WTC11 (cell line): ENCODE measurements around the gene CAMSAP3. TPM values are rescaled to one million over a fixed set of nuclear protein-coding genes. Genes with fewer than 3 reads are reported as not detected.

Source experiments
- ATAC-seq: fragments of 200-7000 bp; cut with Tn5 transposase; 2 replicates; pipeline ENCODE4 v1.10.0; 2021; ENCODE audit warnings: mild to moderate bottlenecking, moderate library complexity
- CTCF ChIA-PET: fragments of 300-600 bp; sonication (Branson Sonifier 250); formaldehyde crosslinking; loops from one replicate; lab custom pipeline; 2021; ENCODE audit warnings: antibody characterized with exemption; lab: Charles Lee
- POLR2A ChIA-PET: fragments of 350-600 bp; sonication (Branson Sonifier 250); formaldehyde crosslinking; loops from one replicate; lab custom pipeline; 2021; ENCODE audit warnings: antibody characterized with exemption; lab: Charles Lee
- DNase-seq: peaks from one replicate; pipeline ENCODE4 v3.0.0; 2021; ENCODE audit warnings: low spot score
- H3K27ac Mint-ChIP-seq: 2 replicates; pipeline ENCODE4 v1.8.0; 2021; ENCODE audit warnings: mixed read lengths
- H3K27me3 Mint-ChIP-seq: 2 replicates; pipeline ENCODE4 v1.8.0; 2021; ENCODE audit warnings: low read depth, mild to moderate bottlenecking, moderate library complexity, mixed read lengths
- H3K36me3 Mint-ChIP-seq: 2 replicates; pipeline ENCODE4 v1.8.0; 2021; ENCODE audit warnings: mixed read lengths
- H3K4me1 Mint-ChIP-seq: 2 replicates; pipeline ENCODE4 v1.8.0; 2022; ENCODE audit warnings: mixed read lengths
- H3K4me3 Mint-ChIP-seq: 2 replicates; pipeline ENCODE4 v1.8.0; 2021; ENCODE audit warnings: mild to moderate bottlenecking, moderate library complexity, mixed read lengths
- H3K9me3 Mint-ChIP-seq: 2 replicates; pipeline ENCODE4 v1.8.0; 2021; ENCODE audit warnings: mixed read lengths
- CREB1 ChIP-seq: sonication (generic); formaldehyde crosslinking; IDR thresholded peaks from 2 replicates; pipeline ENCODE4 v1.8.0; 2023; ENCODE audit warnings: mild to moderate bottlenecking, missing genetic modification reagents
- FOXK1 ChIP-seq: sonication (generic); formaldehyde crosslinking; IDR thresholded peaks from 2 replicates; pipeline ENCODE4 v1.8.0; 2022; ENCODE audit warnings: mild to moderate bottlenecking, moderate library complexity, missing genetic modification reagents
- IRF2 ChIP-seq: sonication (generic); formaldehyde crosslinking; IDR thresholded peaks from 2 replicates; pipeline ENCODE4 v1.8.0; 2022; ENCODE audit warnings: low read depth, missing genetic modification reagents, borderline replicate concordance
- NFE2L1 ChIP-seq: sonication (generic); formaldehyde crosslinking; IDR thresholded peaks from 2 replicates; pipeline ENCODE4 v1.8.1; 2023; ENCODE audit warnings: missing genetic modification reagents
- NFYB ChIP-seq: sonication (generic); formaldehyde crosslinking; conservative IDR thresholded peaks from 2 replicates; pipeline ENCODE4 v1.8.0; 2022; ENCODE audit warnings: low read depth, missing genetic modification reagents
- RELA ChIP-seq: sonication (generic); formaldehyde crosslinking; IDR thresholded peaks from 2 replicates; pipeline ENCODE4 v1.8.1; 2022; ENCODE audit warnings: missing genetic modification reagents, mild to moderate bottlenecking, borderline replicate concordance
- RORB ChIP-seq: fragments of 250-450 bp; sonication (Bioruptor Pico); IDR thresholded peaks from 2 replicates; pipeline ENCODE4 v1.9.0; 2021; ENCODE audit warnings: mild to moderate bottlenecking
- total RNA-seq: library from RNA; stranded (reverse); gene quantifications from 3 replicates; pipeline ENCODE4 v1.2.3, GENCODE V29; 2021
- TF ChIP-seq, protein P1 (sequence below): sonication (generic); formaldehyde crosslinking; IDR thresholded peaks from 2 replicates; pipeline ENCODE4 v1.8.1; 2022; ENCODE audit warnings: mild to moderate bottlenecking, moderate library complexity, missing genetic modification reagents
- TF ChIP-seq, protein P2 (sequence below): sonication (generic); formaldehyde crosslinking; IDR thresholded peaks from 2 replicates; pipeline ENCODE4 v1.8.1; 2023; ENCODE audit warnings: mild to moderate bottlenecking, missing genetic modification reagents
- TF ChIP-seq, protein P3 (sequence below): sonication (generic); formaldehyde crosslinking; IDR thresholded peaks from 2 replicates; pipeline ENCODE4 v1.8.1; 2022; ENCODE audit warnings: low read depth, mild to moderate bottlenecking, moderate library complexity, missing genetic modification reagents, borderline replicate concordance
- TF ChIP-seq, protein P4 (sequence below): fragments of 250-450 bp; sonication (Bioruptor Pico); IDR thresholded peaks from 2 replicates; pipeline ENCODE4 v1.9.0; 2021; ENCODE audit warnings: mild to moderate bottlenecking
- TF ChIP-seq, protein P5 (sequence below): sonication (generic); formaldehyde crosslinking; conservative IDR thresholded peaks from 2 replicates; pipeline ENCODE4 v1.8.1; 2022; ENCODE audit warnings: mild to moderate bottlenecking, missing genetic modification reagents
- TF ChIP-seq, protein P6 (sequence below): sonication (generic); formaldehyde crosslinking; IDR thresholded peaks from 2 replicates; pipeline ENCODE4 v1.8.0; 2022; ENCODE audit warnings: mild to moderate bottlenecking, missing genetic modification reagents
- TF ChIP-seq, protein P7 (sequence below): fragments of 250-450 bp; sonication (Bioruptor Pico); IDR thresholded peaks from 2 replicates; pipeline ENCODE4 v1.9.0; 2021; ENCODE audit warnings: mild to moderate bottlenecking, borderline replicate concordance

Gene CAMSAP3
- total RNA-seq, 1 experiment from 2014 or later = 27.8 TPM

DNA sequence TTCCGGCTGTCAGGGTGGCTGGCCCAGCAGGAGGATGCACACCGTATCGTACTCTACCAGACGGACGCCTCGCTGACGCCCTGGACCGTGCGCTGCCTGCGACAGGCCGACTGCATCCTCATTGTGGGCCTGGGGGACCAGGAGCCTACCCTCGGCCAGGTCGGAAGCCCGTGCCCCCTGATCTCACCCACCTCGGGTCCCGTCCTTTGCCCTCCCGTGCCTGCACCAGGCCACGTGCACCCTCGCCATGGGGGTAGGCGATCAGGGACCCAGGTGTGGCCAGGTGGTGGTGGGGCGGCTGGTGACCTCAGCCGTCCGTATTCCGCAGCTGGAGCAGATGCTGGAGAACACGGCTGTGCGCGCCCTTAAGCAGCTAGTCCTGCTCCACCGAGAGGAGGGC, 41.1 kb upstream of the CAMSAP3 start:
- Mint-ChIP-seq H3K4me3 (0 out of 2 replicates have a peak overlapping the region, but pooled peaks have one; percentile 16), H3K27ac (no peak overlapping the region), H3K9me3 (no peaks in the 10 kb centered on the region), H3K27me3 (peaks cover 5% of the 10 kb centered on the region; the same call in 1 of the 2 replicates), H3K4me1 (peaks cover 8% of the 10 kb centered on the region), H3K36me3 (peaks cover 30% of the 10 kb centered on the region)
- POLR2A ChIA-PET = interaction anchor here (0.8 to 1.2 kb wide), 4 partner anchors 14 to 456 kb away, joined by 4 read pairs; no protein-coding TSS in a partner anchor
- DNase-seq (no peak), ATAC-seq (no peak)
- TF ChIP-seq NFYB (CRISPR knock-in tag) (no peak), IRF2 (CRISPR knock-in tag) (0 out of 2 replicates have a peak, but pooled peaks have one; percentile 54), NFE2L1 (0 out of 2 replicates have a peak, but pooled peaks have one; percentile 28), CREB1 (CRISPR knock-in tag) (no peak), RELA (CRISPR knock-in tag) (peak; percentile 60; the same call in 1 of the 2 replicates), RORB (CRISPR knock-in tag) (no peak), FOXK1 (CRISPR knock-in tag) (0 out of 2 replicates have a peak, but pooled peaks have one; percentile 15)
- TF ChIP-seq, protein P1, sequence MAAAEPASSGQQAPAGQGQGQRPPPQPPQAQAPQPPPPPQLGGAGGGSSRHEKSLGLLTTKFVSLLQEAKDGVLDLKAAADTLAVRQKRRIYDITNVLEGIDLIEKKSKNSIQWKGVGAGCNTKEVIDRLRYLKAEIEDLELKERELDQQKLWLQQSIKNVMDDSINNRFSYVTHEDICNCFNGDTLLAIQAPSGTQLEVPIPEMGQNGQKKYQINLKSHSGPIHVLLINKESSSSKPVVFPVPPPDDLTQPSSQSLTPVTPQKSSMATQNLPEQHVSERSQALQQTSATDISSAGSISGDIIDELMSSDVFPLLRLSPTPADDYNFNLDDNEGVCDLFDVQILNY (CRISPR knock-in tag) = no peak
- TF ChIP-seq, protein P2, sequence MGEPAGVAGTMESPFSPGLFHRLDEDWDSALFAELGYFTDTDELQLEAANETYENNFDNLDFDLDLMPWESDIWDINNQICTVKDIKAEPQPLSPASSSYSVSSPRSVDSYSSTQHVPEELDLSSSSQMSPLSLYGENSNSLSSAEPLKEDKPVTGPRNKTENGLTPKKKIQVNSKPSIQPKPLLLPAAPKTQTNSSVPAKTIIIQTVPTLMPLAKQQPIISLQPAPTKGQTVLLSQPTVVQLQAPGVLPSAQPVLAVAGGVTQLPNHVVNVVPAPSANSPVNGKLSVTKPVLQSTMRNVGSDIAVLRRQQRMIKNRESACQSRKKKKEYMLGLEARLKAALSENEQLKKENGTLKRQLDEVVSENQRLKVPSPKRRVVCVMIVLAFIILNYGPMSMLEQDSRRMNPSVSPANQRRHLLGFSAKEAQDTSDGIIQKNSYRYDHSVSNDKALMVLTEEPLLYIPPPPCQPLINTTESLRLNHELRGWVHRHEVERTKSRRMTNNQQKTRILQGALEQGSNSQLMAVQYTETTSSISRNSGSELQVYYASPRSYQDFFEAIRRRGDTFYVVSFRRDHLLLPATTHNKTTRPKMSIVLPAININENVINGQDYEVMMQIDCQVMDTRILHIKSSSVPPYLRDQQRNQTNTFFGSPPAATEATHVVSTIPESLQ (CRISPR knock-in tag) = no peak
- TF ChIP-seq, protein P3, sequence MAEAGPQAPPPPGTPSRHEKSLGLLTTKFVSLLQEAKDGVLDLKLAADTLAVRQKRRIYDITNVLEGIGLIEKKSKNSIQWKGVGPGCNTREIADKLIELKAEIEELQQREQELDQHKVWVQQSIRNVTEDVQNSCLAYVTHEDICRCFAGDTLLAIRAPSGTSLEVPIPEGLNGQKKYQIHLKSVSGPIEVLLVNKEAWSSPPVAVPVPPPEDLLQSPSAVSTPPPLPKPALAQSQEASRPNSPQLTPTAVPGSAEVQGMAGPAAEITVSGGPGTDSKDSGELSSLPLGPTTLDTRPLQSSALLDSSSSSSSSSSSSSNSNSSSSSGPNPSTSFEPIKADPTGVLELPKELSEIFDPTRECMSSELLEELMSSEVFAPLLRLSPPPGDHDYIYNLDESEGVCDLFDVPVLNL = 0 out of 2 replicates have a peak, but pooled peaks have one; percentile 50
- TF ChIP-seq, protein P4, sequence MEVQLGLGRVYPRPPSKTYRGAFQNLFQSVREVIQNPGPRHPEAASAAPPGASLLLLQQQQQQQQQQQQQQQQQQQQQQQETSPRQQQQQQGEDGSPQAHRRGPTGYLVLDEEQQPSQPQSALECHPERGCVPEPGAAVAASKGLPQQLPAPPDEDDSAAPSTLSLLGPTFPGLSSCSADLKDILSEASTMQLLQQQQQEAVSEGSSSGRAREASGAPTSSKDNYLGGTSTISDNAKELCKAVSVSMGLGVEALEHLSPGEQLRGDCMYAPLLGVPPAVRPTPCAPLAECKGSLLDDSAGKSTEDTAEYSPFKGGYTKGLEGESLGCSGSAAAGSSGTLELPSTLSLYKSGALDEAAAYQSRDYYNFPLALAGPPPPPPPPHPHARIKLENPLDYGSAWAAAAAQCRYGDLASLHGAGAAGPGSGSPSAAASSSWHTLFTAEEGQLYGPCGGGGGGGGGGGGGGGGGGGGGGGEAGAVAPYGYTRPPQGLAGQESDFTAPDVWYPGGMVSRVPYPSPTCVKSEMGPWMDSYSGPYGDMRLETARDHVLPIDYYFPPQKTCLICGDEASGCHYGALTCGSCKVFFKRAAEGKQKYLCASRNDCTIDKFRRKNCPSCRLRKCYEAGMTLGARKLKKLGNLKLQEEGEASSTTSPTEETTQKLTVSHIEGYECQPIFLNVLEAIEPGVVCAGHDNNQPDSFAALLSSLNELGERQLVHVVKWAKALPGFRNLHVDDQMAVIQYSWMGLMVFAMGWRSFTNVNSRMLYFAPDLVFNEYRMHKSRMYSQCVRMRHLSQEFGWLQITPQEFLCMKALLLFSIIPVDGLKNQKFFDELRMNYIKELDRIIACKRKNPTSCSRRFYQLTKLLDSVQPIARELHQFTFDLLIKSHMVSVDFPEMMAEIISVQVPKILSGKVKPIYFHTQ (CRISPR knock-in tag) = no peak
- TF ChIP-seq, protein P5, sequence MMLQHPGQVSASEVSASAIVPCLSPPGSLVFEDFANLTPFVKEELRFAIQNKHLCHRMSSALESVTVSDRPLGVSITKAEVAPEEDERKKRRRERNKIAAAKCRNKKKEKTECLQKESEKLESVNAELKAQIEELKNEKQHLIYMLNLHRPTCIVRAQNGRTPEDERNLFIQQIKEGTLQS (CRISPR knock-in tag) = 0 out of 2 replicates have a peak, but pooled peaks have one; percentile 30
- TF ChIP-seq, protein P6, sequence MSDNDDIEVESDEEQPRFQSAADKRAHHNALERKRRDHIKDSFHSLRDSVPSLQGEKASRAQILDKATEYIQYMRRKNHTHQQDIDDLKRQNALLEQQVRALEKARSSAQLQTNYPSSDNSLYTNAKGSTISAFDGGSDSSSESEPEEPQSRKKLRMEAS (CRISPR knock-in tag) = 0 out of 2 replicates have a peak, but pooled peaks have one; percentile 23
- TF ChIP-seq, protein P7, sequence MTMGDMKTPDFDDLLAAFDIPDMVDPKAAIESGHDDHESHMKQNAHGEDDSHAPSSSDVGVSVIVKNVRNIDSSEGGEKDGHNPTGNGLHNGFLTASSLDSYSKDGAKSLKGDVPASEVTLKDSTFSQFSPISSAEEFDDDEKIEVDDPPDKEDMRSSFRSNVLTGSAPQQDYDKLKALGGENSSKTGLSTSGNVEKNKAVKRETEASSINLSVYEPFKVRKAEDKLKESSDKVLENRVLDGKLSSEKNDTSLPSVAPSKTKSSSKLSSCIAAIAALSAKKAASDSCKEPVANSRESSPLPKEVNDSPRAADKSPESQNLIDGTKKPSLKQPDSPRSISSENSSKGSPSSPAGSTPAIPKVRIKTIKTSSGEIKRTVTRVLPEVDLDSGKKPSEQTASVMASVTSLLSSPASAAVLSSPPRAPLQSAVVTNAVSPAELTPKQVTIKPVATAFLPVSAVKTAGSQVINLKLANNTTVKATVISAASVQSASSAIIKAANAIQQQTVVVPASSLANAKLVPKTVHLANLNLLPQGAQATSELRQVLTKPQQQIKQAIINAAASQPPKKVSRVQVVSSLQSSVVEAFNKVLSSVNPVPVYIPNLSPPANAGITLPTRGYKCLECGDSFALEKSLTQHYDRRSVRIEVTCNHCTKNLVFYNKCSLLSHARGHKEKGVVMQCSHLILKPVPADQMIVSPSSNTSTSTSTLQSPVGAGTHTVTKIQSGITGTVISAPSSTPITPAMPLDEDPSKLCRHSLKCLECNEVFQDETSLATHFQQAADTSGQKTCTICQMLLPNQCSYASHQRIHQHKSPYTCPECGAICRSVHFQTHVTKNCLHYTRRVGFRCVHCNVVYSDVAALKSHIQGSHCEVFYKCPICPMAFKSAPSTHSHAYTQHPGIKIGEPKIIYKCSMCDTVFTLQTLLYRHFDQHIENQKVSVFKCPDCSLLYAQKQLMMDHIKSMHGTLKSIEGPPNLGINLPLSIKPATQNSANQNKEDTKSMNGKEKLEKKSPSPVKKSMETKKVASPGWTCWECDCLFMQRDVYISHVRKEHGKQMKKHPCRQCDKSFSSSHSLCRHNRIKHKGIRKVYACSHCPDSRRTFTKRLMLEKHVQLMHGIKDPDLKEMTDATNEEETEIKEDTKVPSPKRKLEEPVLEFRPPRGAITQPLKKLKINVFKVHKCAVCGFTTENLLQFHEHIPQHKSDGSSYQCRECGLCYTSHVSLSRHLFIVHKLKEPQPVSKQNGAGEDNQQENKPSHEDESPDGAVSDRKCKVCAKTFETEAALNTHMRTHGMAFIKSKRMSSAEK (CRISPR knock-in tag) = no peak
- CTCF ChIA-PET = interaction anchor here (0.8 to 4.0 kb wide), 11 partner anchors 11 to 315 kb away, joined by 3 to 64 read pairs (median 5); partner anchors contain the start of genes PNPLA6 and TRAPPC5
